ENCODE measurements around the gene ZDHHC24.

The ZDHHC24 gene

DNA sequence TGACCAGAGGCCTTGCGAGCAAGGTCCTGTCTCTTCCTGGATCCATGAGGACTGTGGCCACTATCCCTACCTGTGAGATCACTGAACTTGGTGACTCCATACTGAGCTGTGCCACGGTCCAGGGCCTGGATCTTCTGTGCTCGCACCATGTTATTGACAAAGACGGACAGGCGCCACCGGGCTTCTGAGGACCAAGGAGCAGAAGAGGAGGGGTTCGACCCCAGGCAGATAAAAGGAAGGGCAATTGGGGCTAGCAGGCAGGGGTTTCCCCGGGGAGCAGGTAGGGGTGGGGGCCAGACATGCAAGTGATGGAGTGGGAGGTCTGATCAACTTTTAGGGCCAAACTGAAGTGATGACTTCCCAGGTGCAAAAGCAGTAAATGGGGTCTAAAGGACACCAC is 20.4 kb upstream of the ZDHHC24 start:
- DNase-seq (ENCODE audit: low read depth, low spot score) = no peak

DNA sequence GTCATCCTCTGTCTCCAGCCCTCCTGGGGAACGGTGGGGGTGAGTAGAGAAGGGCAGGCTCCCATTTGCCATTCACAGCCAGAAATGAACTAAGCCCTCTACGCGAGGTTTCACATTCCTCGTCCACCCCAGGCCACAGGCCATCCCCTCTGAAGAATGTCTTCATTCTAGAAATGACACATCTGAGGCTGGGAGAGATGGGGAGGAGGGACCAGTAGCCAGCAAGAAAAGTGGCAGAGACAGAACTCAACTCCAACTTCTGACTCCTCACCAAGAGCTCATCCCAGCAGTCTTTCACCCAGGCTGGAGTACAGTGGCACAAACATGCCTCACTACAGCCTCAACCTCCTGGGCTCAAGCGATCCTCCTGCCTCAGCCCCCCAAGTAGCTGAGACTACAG is 19.1 kb upstream of the ZDHHC24 start:
- no peak for DNase-seq (ENCODE audit: low read depth, low spot score)

DNA sequence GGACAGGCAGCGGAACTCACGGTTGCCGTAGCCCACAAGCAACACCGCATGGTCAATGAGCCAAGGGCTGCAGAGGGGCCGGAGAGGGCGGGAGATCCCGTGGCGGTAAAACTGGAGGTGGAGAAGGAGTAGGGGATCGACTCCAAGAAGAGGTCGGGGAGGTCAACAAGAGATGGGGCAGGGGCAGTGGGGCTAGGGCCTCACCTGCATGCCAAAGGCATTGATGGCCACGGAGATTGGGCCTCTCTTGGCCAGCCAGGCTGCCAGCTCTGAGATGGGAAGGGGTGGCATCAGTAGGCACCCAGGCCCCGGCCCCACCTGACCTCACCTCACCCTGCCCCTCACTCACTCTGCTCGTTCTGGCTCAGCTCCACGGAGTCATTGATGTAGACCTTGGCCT is 18.7 kb upstream of the ZDHHC24 start:
- no peak for DNase-seq (ENCODE audit: low read depth, low spot score)

DNA sequence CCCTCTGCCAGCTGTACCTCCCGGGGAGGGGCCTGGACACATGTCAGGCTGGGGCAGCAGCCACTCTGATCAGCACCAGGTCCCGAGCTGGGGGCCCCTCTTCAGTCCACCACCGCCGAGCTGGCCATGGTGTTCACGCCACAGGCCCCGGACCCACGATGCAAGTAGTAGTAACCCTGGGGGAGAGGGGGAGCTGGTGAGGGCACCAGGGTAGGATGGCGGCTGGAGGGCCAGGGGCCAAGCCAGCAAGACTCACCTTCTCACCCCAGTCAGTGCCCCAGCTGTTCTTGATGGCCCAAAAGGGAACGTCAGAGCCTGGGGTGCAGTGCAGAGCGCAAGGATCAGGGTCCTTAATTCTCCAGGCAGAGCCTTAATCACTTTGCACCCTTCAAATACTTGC is 18.0 kb upstream of the ZDHHC24 start:
- no peak for DNase-seq (ENCODE audit: low read depth, low spot score)

DNA sequence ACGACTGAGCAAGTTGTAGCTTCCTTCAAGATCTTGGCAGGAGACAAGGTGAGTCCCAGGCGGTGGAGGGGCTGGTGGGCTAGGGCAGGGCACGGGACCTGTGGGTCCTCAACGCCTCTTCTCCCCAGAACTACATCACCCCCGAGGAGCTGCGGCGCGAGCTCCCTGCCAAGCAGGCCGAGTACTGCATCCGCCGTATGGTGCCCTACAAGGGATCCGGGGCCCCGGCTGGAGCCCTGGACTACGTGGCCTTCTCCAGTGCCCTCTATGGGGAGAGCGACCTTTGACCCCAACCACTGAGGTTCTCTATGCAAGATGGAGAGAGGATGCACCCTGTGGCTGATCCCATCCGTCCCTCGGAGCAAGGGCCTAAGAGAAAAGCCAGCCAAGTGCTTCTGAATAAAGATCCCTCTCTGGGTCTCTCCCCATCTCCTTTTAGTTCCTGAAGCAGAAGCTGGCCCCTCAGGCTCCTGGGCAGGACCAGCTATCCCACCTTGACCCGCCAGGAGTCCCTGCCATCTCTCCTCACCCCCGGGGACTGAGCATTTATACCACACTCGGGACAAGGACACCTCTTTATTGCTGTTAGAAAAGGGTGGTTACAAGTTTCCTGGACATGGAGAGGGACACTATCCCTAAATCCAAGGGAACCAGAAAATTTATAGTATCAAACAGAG is 17.2 kb upstream of the ZDHHC24 start:
- no peak for DNase-seq (ENCODE audit: low read depth, low spot score)

- no peak for DNase-seq (ENCODE audit: low read depth, low spot score)
Observed at GRCh38 chr11:66562275-66562674, 16.4 kb upstream of the ZDHHC24 start.

GRCh38 chr11:66561975-66562248 is 16.1 kb upstream of the ZDHHC24 start:
- no peak for DNase-seq (ENCODE audit: low read depth, low spot score)

DNA sequence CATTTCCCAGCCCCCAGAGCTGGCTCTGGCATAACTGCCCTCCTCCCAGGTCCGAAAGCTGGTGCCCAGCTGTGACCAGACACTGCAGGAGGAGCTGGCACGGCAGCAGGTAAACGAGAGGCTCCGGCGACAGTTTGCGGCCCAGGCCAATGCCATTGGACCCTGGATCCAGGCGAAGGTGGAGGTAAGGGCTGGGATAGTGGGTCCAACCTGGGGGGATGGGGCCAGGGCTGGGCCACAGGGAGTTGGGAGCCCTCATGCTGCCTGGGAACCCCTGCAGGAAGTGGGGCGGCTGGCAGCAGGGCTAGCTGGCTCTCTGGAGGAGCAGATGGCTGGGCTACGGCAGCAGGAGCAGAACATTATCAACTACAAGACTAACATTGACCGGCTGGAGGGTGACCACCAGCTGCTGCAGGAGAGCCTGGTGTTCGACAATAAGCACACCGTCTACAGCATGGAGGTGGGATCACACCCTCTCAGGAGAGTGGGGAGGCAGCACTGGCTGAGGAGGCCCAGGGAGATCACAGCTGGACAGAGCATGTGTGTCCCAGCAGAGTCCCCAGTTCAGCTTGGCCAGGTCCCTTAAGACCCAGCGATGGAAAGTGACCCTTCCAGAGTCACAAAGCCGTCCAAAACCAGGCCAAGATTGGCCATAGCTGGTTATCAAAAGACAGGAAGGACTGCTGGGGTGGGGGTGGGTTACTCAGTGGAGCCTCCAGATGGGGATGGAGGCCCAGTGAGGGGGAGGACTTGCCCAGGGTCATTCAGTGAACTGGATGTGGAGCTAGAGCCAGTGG is 15.5 kb upstream of the ZDHHC24 start:
- no peak for DNase-seq (ENCODE audit: low read depth, low spot score)

DNA sequence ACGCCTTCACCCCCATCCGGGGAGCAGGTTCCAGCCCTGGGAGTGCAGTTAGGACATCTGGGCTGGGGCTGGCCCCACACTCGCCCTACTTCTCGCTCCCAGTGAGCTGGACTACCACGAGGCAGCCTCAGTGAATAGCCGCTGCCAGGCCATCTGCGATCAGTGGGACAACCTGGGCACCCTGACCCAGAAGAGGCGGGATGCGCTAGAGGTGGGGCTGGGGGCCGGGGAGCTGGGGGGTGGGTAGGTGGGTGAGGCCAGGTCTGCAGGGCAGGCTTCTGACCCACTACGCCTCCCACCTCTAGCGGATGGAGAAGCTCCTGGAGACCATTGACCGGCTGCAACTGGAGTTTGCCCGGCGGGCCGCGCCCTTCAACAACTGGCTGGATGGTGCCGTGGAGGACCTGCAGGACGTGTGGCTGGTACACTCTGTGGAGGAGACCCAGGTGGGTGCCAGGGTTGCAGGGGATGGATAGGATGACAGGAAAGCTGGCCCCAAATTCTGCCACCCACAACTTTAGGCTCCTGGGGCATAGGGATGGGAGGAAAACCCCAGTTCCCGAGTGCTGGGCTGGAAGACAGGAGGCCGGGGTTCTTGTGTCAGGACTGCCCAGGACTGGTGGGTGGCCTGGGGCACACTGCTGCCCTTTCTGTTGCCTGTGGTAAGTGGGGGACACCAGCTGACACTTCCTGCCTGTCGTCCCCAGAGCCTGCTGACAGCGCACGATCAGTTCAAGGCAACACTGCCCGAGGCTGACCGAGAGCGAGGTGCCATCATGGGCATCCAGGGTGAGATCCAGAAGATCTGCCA is 14.2 kb upstream of the ZDHHC24 start:
- DNase-seq (ENCODE audit: low read depth, low spot score) = no peak

DNA sequence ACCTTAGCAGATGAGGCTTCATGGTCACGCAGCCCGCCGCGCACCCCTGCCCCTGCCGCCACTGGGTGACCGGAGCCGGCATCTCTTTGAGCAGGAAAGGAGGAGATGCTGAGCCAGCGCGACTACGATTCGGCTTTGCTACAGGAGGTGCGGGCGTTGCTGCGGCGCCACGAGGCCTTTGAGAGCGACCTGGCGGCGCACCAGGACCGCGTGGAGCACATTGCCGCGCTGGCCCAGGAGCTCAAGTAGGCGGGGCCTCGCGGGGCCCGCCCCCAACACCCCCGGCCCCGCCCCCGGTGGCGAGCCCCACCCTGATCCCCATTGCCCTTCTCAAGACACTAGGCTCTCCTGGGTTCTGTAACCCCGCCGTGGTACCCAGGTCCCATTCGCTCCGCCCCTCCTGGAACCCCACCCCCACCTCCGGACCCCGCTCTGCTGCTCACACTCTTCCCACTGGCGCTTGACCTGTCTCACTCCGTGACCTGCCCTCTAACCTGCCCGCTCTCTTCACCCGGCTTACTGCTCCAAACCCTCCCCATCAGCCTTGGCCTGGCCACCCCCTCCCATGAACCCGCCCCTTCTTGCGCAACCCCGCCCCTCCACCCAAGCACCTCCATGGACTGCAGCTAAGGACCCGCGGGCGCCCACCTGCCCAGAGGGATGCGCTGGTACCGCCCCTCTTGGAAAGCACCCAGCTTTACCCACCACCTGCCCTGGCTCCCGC is 13.5 kb upstream of the ZDHHC24 start:
- no peak for DNase-seq (ENCODE audit: low read depth, low spot score)

DNA sequence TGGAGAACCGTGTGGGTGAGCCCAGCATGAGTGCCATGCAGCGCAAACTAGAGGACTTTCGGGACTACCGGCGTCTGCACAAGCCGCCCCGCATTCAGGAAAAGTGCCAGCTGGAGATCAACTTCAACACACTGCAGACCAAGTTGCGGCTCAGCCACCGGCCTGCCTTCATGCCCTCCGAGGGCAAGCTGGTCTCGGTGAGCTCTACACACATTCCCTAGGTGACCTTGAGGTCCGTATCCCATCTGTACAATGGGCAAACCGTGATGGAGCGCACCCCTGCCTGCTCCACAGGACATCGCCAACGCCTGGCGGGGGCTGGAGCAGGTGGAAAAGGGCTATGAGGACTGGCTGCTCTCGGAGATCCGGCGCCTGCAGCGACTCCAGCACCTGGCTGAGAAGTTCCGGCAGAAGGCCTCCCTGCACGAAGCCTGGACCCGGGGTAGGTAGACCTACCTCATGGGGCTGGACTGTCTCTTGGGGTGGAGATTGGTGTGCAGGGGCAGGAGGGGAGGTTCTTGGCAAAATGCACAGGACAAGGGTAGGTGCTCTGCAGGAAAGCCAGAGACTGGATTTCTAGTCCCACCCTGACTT is 12.0 kb upstream of the ZDHHC24 start:
- no peak for DNase-seq (ENCODE audit: low read depth, low spot score)

- no peak for DNase-seq (ENCODE audit: low read depth, low spot score)
Observed at GRCh38 chr11:66556086-66556485, 10.2 kb upstream of the ZDHHC24 start.

GRCh38 chr11:66555416-66555815 is 9.6 kb upstream of the ZDHHC24 start:
- no peak for DNase-seq (ENCODE audit: low read depth, low spot score)

- no peak for DNase-seq (ENCODE audit: low read depth, low spot score)
Observed at GRCh38 chr11:66554602-66555001, 8.8 kb upstream of the ZDHHC24 start.

DNA sequence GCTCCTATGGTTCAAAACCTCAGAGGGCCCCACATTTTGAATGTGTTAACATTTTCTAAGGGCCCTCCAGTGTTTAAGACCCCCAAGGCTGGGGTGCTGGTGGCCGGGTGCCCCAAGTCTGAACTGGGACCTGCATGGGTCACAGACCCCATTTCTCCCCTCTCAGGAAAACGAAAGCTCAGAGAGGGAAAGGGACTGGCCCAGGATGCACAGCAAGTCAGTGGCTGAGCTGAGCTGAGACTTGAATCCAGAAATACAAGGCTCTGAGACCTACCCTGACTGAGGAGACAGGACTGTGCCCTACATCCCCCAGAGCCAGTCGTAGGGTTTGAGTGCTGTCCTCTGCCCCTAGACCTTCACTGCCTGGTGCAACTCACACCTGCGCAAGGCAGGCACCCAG is 5.0 kb upstream of the ZDHHC24 start:
- no peak for DNase-seq (ENCODE audit: low read depth, low spot score)

- DNase-seq (ENCODE audit: low read depth, low spot score) = no peak
Observed at GRCh38 chr11:66549696-66550095, 3.8 kb upstream of the ZDHHC24 start.

DNA sequence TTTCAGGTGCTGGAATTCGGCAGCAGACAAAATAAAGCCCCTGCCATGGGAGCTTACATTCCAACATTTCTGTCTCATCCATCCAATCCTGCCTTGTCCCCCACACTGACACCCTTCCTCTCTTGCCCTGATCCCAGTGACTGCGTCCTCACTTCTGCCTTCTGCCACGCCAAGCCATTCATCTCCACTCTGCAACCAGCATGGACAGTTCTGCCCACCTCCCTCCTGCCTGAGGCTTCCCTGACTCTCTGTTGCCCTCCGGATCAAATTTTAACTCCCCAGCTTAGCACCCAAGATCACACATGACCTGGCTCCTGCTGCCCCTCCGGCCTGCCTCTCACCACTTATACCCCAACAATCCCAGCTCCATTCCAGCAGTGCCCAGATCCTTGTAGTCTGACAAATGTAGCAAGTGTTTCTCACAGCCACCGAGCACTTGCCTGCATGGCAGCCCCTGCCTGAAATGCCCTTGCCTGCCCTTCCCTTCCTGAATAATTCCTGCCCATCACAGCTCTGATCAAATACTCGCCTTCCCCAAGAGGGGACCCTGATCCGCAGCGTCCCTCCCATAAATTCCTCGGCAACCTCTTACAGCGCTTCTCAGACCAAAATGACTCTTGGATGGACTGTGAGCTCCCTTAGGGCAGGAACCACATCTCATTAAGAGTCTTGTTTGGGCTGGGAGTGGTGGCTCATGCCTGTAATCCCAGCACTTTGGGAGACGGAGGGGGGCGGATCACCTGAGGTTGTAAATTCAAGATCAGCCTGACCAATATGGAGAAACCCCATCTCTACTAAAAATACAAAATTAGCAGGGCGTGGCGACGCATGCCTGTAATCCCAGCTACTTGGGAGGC is 3.2 kb upstream of the ZDHHC24 start:
- no peak for DNase-seq (ENCODE audit: low read depth, low spot score)

DNA sequence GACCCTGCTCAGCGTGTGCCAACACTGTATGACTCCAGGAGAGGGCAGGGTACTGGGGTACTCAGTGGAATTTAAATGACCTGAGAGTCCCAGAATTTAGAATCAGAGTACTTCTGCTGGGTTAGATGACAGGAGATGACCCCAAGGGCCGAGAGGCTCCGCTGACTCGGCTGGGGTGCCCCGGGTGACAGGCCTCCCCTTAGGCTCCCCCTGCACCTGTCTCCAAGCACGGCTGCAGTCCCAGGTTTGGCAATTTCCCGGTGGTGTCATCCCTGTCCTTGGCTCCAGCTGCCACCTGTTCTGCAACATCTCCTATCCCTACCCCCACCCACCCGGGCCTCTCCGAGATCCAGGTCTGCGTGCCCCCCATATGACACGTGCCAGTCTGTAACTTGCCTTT is 2.2 kb upstream of the ZDHHC24 start:
- DNase-seq (ENCODE audit: low read depth, low spot score) = no peak

GRCh38 chr11:66547662-66548009 is 1.8 kb upstream of the ZDHHC24 start:
- no peak for DNase-seq (ENCODE audit: low read depth, low spot score)

DNA sequence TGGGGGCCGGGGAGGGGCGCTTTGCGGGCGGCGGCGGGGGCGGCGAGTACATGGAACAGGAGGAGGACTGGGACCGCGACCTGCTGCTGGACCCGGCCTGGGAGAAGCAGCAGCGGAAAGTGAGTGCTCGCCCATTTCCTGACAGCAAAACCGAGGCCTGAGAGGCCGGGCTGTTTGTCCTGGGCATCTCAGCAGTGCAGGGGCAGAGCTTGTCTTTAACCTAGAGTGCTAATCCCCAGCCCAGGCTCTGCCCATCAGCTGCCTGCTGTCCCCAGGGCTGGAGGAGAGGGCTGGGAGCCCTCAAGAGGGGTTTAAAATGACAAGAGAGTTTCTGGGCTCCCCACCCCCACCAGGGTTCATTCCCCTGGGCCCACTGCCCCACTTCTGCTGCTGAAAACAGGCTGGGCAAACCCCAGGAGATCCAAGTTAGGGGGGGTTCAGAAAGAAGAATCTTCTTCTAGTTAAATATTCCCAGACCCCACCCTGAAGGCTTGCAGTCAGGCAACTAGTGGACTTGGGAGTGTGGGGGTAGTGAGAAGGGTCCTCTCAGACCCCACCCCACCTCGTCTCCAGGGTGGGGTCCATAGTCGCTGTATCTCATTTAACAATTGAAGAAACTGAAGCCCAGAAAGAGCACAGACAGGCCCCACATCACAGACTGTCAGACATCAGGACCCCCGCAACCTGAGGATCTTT is 1.3 kb upstream of the ZDHHC24 start:
- DNase-seq (ENCODE audit: low read depth, low spot score) = no peak
